Type B pancreatic cell (in vitro differentiated cells): ENCODE data around the gene MBTD1. TPM values are rescaled to one million over a fixed set of nuclear protein-coding genes. Genes with fewer than 3 reads are reported as not detected.
A peak's percentile ranks its signal among the peaks of the same experiment; 100 is the strongest.

Experiments
- DNase-seq: peaks from one replicate; pipeline ENCODE4 v3.0.0; 2021; ENCODE audit warnings: mixed read lengths; ENCODE audit not compliant: unreplicated experiment; ENCODE audit errors: extremely low spot score
- H3K27ac Mint-ChIP-seq: 2 replicates; pipeline ENCODE4 v1.8.0; 2021; ENCODE audit warnings: mild to moderate bottlenecking, mixed read lengths
- H3K27me3 Mint-ChIP-seq: 2 replicates; pipeline ENCODE4 v1.8.0; 2021; ENCODE audit warnings: mixed read lengths
- H3K36me3 Mint-ChIP-seq: 2 replicates; pipeline ENCODE4 v1.8.0; 2021; ENCODE audit warnings: mixed read lengths
- H3K4me1 Mint-ChIP-seq: one replicate; pipeline ENCODE4 v1.8.0; 2021; ENCODE audit warnings: mixed read lengths; ENCODE audit not compliant: unreplicated experiment
- H3K4me3 Mint-ChIP-seq: 2 replicates; pipeline ENCODE4 v1.8.0; 2021; ENCODE audit warnings: mild to moderate bottlenecking, mixed read lengths
- H3K9me3 Mint-ChIP-seq: 2 replicates; pipeline ENCODE4 v1.8.0; 2021; ENCODE audit warnings: mixed read lengths
- total RNA-seq: library from RNA; stranded (reverse); gene quantifications from 2 replicates; pipeline ENCODE4 v1.2.1, GENCODE V29; 2021; ENCODE audit warnings: low replicate concordance
- TF ChIP-seq, protein P1 (sequence below): fragments of 200-600 bp; sonication (generic); conservative IDR thresholded peaks from 2 replicates; pipeline ENCODE4 v1.5.0; 2021; ENCODE audit warnings: antibody characterized with exemption, mild to moderate bottlenecking

MBTD1 gene
- total RNA-seq, 1 donor from 2014 or later, result 35.9 TPM

- no peak overlapping the region for H3K27ac Mint-ChIP-seq
- no peak for DNase-seq
These were observed 108.9 kb downstream of the MBTD1 start for GRCh38 chr17:51150932-51151331.

DNA sequence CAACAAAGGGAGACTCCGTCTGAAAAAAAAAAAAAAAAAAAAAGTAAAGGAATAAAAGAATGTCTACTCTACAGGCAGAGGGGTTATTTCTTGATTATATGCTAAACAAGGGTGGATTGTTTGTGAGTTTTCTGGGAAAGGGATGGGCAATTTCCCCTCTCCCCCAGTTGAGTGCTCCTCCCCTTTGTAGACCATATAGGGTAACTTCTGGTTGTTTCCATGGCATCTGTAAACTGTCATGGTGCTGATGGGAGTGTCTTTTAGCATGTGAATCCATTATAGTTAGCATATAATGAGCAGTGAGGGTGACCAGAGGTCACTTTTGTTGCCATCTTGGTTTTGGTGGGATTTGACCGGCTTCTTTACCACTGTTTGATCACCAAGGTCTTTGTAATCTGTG, 110.7 kb downstream of the MBTD1 start:
- Mint-ChIP-seq H3K27ac (no peak overlapping the region), H3K4me1 (peaks cover 15% of the 10 kb centered on the region), H3K9me3 (no peaks in the 10 kb centered on the region), H3K36me3 (no peaks in the 10 kb centered on the region), H3K4me3 (no peak overlapping the region), H3K27me3 (no peaks in the 10 kb centered on the region)
- no peak for DNase-seq
- TF ChIP-seq, protein P1, sequence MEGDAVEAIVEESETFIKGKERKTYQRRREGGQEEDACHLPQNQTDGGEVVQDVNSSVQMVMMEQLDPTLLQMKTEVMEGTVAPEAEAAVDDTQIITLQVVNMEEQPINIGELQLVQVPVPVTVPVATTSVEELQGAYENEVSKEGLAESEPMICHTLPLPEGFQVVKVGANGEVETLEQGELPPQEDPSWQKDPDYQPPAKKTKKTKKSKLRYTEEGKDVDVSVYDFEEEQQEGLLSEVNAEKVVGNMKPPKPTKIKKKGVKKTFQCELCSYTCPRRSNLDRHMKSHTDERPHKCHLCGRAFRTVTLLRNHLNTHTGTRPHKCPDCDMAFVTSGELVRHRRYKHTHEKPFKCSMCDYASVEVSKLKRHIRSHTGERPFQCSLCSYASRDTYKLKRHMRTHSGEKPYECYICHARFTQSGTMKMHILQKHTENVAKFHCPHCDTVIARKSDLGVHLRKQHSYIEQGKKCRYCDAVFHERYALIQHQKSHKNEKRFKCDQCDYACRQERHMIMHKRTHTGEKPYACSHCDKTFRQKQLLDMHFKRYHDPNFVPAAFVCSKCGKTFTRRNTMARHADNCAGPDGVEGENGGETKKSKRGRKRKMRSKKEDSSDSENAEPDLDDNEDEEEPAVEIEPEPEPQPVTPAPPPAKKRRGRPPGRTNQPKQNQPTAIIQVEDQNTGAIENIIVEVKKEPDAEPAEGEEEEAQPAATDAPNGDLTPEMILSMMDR, result no peak

More at GRCh38 chr17:51150932-51151331, 108.9 kb downstream of the MBTD1 start:
- no peaks in the 10 kb centered on the region for H3K9me3 Mint-ChIP-seq
- peaks cover 4% of the 10 kb centered on the region for H3K36me3 Mint-ChIP-seq
- H3K4me3 Mint-ChIP-seq, result no peak overlapping the region
- no peaks in the 10 kb centered on the region for H3K27me3 Mint-ChIP-seq
- TF ChIP-seq, protein P1, result no peak
- H3K4me1 Mint-ChIP-seq, result peaks cover 10% of the 10 kb centered on the region

- Mint-ChIP-seq H3K4me1 (peaks cover 21% of the 10 kb centered on the region), H3K9me3 (no peaks in the 10 kb centered on the region), H3K27ac (no peak overlapping the region), H3K27me3 (no peaks in the 10 kb centered on the region), H3K36me3 (no peaks in the 10 kb centered on the region), H3K4me3 (no peak overlapping the region)
- TF ChIP-seq, protein P1, result no peak
- no peak for DNase-seq
These were observed 112.2 kb downstream of the MBTD1 start for GRCh38 chr17:51147650-51148049.

GRCh38 chr17:51144266-51145022, 115.4 kb downstream of the MBTD1 start:
- H3K4me3 Mint-ChIP-seq, result peak overlapping the region; percentile 8

GRCh38 chr17:51142597-51142996, 117.3 kb downstream of the MBTD1 start:
- no peak for DNase-seq
- Mint-ChIP-seq H3K27me3 (no peaks in the 10 kb centered on the region), H3K36me3 (no peaks in the 10 kb centered on the region), H3K4me1 (peaks cover 22% of the 10 kb centered on the region), H3K9me3 (no peaks in the 10 kb centered on the region), H3K4me3 (no peak overlapping the region), H3K27ac (no peak overlapping the region)
- TF ChIP-seq, protein P1, result no peak

More at GRCh38 chr17:51144266-51145022, 115.4 kb downstream of the MBTD1 start:
- Mint-ChIP-seq H3K36me3 (no peaks in the 10 kb centered on the region), H3K27me3 (no peaks in the 10 kb centered on the region), H3K9me3 (no peaks in the 10 kb centered on the region), H3K4me1 (peaks cover 22% of the 10 kb centered on the region), H3K27ac (peak overlapping the region; percentile 16)
- TF ChIP-seq, protein P1, result no peak
- DNase-seq, result no peak
